Epithelial cell of esophagus (primary cell): ENCODE results near the gene ALOXE3.

Experiments
- DNase-seq: peaks from one replicate; pipeline ENCODE4 v3.0.0; 2010; ENCODE audit warnings: low read depth
- H3K4me3 ChIP-seq: 2 replicates; pipeline ENCODE4 v1.5.1; 2011; ENCODE audit warnings: mild to moderate bottlenecking, low read length, control low read depth
- CTCF ChIP-seq: IDR thresholded peaks from 2 replicates; pipeline ENCODE4 v1.5.1; 2011; ENCODE audit warnings: low read depth, mild to moderate bottlenecking, low read length, control low read depth, inconsistent platforms; ENCODE audit not compliant: insufficient read depth; ENCODE audit errors: missing control alignments

ALOXE3 gene

GRCh38 chr17:8119581-8120519 lies 1.5 kb upstream of the ALOXE3 start:
- peak overlapping the region; percentile 66 for H3K4me3 ChIP-seq
- peak; percentile 89 for DNase-seq
- no peak for TF ChIP-seq CTCF

GRCh38 chr17:8118769-8119580 lies 661 bp upstream of the ALOXE3 start:
- TF ChIP-seq CTCF, result peak; percentile 84
- DNase-seq, result peak; percentile 79
- H3K4me3 ChIP-seq, result peak overlapping the region; percentile 60

GRCh38 chr17:8117367-8117979 lies 841 bp downstream of the ALOXE3 start:
- no peak for DNase-seq
- H3K4me3 ChIP-seq, result peak overlapping the region; percentile 60
- no peak for TF ChIP-seq CTCF

GRCh38 chr17:8116776-8117175 lies 1.5 kb downstream of the ALOXE3 start:
- no peak overlapping the region for H3K4me3 ChIP-seq
- no peak for DNase-seq
- TF ChIP-seq CTCF, result no peak

GRCh38 chr17:8110907-8111306 lies 7.4 kb downstream of the ALOXE3 start:
- no peak for TF ChIP-seq CTCF
- DNase-seq, result no peak
- no peak overlapping the region for H3K4me3 ChIP-seq

GRCh38 chr17:8110456-8110804 lies 7.9 kb downstream of the ALOXE3 start:
- no peak for TF ChIP-seq CTCF
- H3K4me3 ChIP-seq, result no peak overlapping the region
- no peak for DNase-seq
